ENCODE measurements around the gene ADIPOR2.

Gene ADIPOR2

DNA sequence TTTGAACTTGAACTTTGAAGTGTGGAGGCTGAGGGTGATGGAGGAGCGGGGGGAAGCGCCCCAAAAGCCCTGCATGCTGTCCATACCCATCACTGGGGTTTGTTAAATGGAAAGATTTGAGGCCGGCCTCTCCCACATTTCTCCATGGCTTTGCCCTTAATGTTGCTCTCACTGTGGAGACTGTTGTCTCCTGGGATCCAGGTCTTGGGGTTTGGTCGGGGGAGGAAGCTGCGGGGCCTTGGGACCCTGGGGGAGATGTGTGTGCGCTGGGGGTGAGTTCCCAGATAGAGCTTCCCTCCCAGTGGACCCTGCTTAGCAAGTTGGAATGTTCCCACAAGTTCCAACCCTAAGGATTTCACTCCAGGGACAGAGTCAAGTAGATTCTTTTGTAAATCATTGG, 101.5 kb downstream of the ADIPOR2 start:
- TF ChIP-seq GATA3 (IDR thresholded peaks at IDR 0.05; ENCODE audit: low read depth, low read length) (no peak), GATA2 (IDR thresholded peaks at IDR 0.05; ENCODE audit: low read depth, low read length) (no peak)

DNA sequence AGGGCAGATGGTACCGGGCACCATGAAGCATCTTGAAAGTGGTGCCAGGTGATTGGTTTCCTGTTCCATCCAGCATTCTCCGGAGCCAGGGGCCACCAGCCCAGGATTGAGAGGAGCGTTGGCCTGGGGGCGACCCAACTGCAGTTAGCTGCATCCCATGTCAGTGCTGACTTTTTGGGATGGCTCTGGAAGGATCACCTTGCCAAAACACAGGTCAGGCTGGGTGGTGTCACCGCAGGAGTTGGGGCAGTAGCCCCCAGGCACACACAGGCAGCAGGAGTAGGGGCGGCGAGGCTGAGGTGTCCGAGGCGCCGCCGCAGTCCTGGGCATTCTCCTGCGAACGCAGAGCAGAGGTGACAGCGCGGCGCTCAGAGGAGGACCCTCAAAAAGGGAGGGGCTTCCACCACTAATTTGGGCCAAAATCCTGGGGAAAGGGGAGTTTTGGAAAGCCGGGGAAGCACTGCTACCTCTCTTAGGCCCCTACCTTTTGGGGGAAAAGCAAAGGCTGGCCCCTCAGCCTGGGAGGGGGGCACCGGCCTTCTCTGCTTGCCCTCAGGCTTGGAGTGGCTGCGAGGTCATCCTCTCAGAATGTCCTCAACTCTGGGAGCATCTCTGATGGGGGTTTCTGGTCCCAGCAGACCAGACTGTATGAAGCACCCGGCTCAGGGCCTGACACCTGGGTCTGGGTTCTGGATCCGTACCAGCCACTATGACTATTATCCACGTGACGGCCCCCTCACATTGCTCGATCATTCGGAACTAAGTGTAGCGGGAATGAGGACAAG, 102.7 kb downstream of the ADIPOR2 start:
- TF ChIP-seq GATA2 (IDR thresholded peaks at IDR 0.05; ENCODE audit: low read depth, low read length): no peak
- TF ChIP-seq GATA3 (IDR thresholded peaks at IDR 0.05; ENCODE audit: low read depth, low read length): no peak

DNA sequence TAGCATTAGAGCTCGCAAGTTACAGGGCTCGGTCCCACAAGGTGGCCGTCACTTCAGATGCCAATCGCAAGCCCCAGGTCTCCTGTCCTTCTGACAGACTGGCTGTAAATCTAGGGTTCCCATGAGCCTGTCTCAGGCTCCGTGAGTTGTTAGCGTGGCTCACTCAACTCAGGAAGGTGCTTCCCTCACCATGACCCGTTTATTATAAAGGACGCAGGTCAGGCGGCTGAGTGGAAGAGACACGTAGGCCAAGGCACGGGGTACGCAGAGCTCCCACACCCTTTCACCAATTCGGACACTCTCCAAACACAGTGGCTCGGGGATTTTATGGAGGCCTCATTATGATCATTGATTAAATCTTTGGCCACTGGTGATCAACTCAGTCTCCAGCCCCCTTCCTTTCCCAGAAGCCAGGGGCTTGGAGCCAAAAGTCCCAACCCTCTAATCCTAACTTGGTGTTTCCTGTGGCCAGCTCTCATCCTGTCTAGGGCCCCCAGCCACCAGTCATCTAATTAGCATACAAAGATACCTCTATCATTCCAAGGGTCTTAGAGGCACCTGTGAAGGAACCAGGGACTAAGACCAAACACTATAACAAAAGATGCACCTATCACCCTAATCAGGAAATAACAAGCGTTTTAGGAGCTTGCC, 103.7 kb downstream of the ADIPOR2 start:
- TF ChIP-seq GATA2 (IDR thresholded peaks at IDR 0.05; ENCODE audit: low read depth, low read length) (no peak), GATA3 (IDR thresholded peaks at IDR 0.05; ENCODE audit: low read depth, low read length) (no peak)

DNA sequence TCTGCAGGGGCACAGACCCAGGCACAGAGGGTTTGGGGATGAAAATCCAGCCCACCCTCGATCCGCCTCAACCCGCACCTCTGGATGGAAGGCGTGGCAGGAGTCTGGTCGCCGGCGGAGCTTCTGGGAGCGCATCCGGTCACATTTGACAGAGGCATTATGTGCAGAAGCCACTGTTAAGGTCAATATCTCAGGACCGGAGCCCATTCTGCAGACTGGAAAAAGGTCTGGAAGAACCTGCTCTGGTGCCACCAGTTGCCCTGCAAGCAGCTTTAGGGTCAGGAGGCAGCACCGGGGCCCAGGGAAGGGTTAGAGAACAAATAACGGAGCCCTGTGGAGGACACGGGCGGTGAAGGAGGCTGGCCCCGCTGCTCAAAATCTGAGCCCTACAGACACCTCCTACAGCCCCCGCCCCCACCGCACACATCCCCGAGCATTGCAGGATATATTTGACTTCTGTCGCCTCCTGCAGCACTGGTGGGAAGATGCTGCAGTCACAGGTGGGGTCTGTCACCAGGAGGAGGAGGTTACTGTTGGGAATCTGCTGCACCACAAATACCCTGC, 104.4 kb downstream of the ADIPOR2 start:
- TF ChIP-seq GATA2 (IDR thresholded peaks at IDR 0.05; ENCODE audit: low read depth, low read length) (no peak), GATA3 (IDR thresholded peaks at IDR 0.05; ENCODE audit: low read depth, low read length) (no peak)

DNA sequence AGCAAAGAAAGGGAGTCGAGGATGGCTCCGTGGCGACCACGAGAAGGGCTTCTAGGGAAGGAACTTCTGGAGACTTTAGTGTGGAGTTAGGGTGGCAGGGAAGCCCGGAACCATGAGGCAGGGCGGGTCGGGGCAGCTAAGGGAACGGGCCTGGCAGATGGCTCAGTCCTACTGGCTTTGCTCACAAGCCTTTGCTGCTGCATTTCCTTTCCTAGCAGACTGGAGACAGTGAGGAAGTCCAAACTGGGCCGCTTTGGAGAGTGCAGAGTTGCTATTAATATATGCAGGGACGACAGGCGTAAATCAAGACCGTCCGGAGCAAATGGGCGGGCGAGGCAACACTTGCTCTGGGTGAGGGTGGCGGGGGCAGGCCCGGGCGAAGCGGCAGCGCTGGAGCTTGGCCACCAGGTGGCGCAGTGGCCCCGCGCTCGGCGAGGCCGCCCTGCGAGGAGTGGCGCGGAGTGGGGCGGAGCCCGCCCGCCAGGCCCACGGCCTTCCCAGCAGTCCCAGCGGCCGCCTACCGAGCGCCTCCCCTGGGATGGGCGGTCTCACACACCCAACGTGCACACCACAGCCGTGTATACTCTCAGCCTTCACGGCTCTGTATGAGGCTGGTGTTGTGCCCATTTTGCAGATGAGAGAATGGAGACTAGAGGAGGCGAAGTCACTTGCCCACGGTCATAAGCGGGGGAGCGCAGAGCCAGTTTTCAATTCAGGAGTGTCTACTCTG, 105.1 kb downstream of the ADIPOR2 start:
- TF ChIP-seq GATA2 (IDR thresholded peaks at IDR 0.05; ENCODE audit: low read depth, low read length): no peak
- no peak for TF ChIP-seq GATA3 (IDR thresholded peaks at IDR 0.05; ENCODE audit: low read depth, low read length)

DNA sequence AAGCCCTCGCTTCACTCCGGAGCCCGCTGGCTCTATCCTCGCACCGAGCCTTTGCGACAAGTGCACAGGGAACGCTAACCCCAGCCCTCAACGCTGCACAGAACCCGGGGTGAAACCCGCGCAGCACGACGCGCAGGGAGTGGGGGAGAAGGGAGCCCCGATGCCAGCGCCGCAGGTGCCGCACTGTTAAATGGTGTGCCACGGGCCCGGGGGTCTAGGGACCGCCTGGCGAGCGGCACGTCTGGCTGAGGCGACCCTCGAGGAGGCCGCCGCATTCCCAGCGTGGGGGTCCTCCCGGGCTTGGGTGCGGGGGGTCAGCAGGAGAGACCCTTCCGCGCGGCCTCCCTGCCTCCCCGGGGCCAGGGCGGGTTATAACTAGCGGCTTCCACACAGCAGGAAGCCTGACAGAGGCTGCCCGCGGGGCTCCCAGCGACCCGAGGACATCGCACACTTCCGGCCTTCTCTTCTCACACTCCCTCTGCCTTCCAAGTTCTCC, 105.7 kb downstream of the ADIPOR2 start:
- TF ChIP-seq GATA2 (IDR thresholded peaks at IDR 0.05; ENCODE audit: low read depth, low read length) (no peak), GATA3 (IDR thresholded peaks at IDR 0.05; ENCODE audit: low read depth, low read length) (no peak)

DNA sequence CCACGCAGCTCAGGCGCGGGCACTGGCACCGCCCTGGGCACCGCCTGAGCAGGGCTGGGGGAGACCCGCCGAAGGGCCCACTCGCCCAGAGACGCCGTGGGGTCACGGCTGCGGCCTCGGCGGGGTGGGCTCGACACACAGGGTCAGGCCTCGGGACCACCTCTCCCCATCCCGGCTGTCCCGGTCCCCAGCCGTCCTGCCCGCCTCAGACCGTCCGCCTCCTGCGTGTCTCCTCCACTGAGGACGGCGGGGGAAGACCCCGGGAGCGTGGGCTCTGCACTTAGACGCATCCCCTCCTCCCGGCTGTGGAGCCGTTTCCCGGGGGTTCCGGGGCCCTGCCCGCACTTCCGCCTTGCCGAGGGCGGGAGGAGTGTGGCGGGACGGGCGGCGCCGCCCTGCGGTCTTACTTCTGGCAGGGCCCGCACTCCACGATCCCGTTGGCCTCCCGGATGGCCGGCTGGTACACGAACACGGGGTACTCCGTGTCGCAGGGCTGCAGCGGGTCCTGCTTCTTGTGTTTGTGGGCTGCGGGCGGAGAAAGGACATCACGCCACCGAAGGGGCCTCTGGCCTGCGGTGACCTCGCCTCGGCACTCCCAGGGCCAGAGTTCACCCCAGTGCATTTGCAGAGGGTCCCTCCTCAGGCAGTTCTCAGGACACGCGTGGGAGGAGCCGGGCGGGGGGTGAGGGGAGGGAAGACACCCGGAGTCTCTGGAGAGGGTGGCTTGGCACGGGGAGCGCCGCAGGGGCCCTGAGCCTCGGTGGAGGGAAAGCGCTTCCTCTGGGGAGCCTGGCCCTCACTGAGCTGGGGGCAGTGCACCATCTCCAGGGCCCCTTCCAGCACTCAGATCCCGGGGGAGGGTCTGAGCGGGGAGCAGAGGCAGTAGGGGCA, 106.4 kb downstream of the ADIPOR2 start:
- TF ChIP-seq GATA3 (IDR thresholded peaks at IDR 0.05; ENCODE audit: low read depth, low read length): no peak
- no peak for TF ChIP-seq GATA2 (IDR thresholded peaks at IDR 0.05; ENCODE audit: low read depth, low read length)

DNA sequence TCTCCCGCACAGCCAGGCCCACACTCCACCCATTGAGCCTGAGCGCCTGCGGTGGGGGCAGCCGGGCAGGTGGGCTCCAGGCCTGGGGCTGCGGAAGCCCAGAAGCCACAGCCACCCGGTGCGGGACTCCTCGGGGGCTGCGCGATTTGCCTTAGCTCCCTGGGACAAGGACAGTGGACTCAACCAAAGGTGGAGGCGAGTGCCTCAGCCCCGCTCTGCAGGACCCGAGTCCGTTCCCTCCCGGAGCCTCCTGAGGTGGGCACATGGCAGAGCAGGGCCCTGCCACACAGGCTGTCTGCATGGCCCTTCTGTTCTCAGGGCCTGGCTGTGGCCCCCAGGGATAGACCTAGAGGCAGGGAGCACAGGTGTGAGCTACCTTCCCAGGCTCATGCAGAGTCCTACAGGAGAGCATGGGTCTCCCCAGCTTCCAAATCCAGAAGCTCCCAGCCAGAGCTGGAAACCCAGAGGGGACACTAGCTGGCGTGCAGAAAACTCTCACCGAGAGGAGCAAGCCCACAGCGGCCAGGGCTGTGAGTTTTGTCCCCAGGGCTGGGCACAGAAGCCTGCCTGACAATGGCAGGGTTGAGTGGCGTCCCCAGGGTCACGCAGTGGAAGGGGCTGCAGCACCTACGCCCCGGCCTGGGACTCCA, 107.2 kb downstream of the ADIPOR2 start:
- TF ChIP-seq GATA2 (IDR thresholded peaks at IDR 0.05; ENCODE audit: low read depth, low read length): no peak
- TF ChIP-seq GATA3 (IDR thresholded peaks at IDR 0.05; ENCODE audit: low read depth, low read length): no peak

DNA sequence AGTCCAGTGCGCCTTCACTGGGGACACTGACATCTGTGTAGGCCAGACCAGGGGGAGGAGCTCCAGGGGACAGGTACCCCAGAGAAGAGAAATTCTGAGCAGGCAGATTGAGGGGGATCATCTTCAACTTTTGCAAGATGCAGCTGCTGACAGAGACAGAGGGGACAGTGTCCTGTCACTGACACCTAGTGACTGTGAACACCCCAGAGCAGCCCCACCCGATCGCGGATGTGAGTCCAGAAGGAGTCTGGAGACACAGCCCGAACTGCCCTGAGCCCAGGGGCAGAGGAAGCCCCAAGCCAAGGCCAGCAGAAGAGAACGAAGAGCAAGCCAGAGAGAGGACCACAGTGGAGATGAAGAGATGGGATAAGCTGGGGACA, 107.8 kb downstream of the ADIPOR2 start:
- TF ChIP-seq GATA3 (IDR thresholded peaks at IDR 0.05; ENCODE audit: low read depth, low read length): no peak
- no peak for TF ChIP-seq GATA2 (IDR thresholded peaks at IDR 0.05; ENCODE audit: low read depth, low read length)

DNA sequence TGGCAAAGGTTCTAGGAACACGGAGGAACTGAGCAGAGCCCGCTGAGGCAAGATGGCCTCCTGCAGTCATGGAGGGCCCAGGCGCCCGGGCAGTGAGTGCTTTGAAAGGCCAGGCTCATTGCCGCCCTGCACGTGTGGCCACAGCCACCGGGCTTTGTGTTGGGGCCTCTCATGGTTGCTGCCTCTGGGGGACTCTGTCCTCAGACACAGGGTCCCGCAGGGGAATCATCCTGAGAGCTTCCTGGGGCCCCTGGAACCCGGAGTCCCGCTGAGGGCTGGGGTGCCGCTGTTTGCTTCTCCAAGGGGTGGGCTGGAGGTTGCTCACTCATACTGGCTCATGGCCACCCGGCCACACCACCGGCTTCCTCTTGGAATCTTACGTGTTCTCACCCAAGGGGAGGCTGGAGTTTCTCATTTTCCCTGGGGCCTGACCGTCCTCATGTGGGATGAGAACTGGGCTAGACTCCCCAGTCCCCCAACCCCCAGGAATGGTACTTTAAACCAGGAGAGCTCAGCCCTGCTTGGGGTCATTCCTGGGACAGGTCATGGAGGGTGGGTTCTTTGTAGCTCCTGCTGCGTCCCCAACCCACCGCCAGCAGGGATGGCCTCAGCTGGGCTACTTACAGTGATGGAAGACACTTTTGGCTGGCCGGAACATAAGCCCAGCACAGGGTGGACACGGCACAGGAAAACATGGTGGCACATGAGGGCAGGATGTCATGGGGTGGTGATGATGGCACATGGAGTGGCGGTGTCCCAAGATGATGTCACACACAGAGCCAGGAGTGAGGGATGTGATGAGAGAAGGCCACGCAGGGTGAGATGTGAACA, 108.4 kb downstream of the ADIPOR2 start:
- TF ChIP-seq GATA2 (IDR thresholded peaks at IDR 0.05; ENCODE audit: low read depth, low read length) (no peak), GATA3 (IDR thresholded peaks at IDR 0.05; ENCODE audit: low read depth, low read length) (no peak)

DNA sequence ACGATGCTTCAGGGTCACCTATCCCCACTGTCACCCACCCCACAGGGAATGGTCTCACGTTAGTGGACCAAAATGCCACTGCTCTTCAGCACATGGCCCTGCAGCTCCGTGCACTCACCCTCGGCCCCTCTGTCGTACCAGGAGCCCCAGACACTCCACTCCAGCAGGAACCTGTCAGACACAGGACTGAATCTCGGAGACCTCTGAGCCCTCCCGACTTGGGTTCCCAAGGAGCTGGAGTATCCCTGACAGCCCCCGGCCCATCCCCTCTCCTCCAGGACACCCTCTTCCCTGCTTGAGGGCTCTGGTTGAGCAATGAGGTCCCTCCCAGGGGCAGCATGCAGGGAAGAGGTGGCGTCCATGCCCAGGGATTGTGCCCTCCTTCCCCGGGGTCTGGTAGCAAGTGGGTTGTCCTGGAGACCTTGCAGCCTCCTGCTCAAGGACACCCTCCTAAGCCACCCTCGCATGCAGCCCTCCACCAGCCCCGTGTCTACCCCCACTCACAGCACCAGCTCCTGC, 109.1 kb downstream of the ADIPOR2 start:
- TF ChIP-seq GATA2 (IDR thresholded peaks at IDR 0.05; ENCODE audit: low read depth, low read length) (no peak), GATA3 (IDR thresholded peaks at IDR 0.05; ENCODE audit: low read depth, low read length) (no peak)
